Ovary (tissue), 9 donors: Measurements from ENCODE around the gene FGR. TPM values are rescaled to one million over a fixed set of nuclear protein-coding genes. Genes with fewer than 3 reads are reported as not detected.

Experiments
- DNase-seq, 5 donors: peaks; one replicate each; pipeline ENCODE4 v3.0.0-alpha.2; 2019 to 2020
- H3K27ac ChIP-seq, 2 donors: fragments of 200-600 bp; one replicate each; pipeline versions ENCODE4 v1.5.1 to v1.8.0; 2019 to 2022
- H3K27me3 ChIP-seq: fragments of 200-600 bp; one replicate; pipeline ENCODE4 v1.8.0; 2022
- H3K36me3 ChIP-seq: fragments of 200-600 bp; sonication (generic); one replicate; pipeline ENCODE4 v1.5.1; 2019
- H3K4me1 ChIP-seq: one replicate; pipeline ENCODE4 v1.8.1; 2013; ENCODE audit warnings: mild to moderate bottlenecking, moderate library complexity; ENCODE audit not compliant: insufficient read depth
- H3K4me3 ChIP-seq: fragments of 200-600 bp; sonication (generic); one replicate; pipeline ENCODE4 v1.5.1; 2017
- H3K9me3 ChIP-seq, 2 donors: fragments of 200-600 bp in 1 of 2; sonication (generic) in 1 of 2; one replicate each; pipeline versions ENCODE4 v1.5.1 to v1.8.1; 2013 to 2019; ENCODE audit warnings: mild to moderate bottlenecking in 1 of 2, moderate library complexity in 1 of 2
- EP300 ChIP-seq: sonication (generic); formaldehyde crosslinking; IDR thresholded peaks from one replicate; pipeline ENCODE4 v1.6.1; 2017; ENCODE audit warnings: antibody characterized with exemption
- POLR2A ChIP-seq: fragments of 450-650 bp; IDR thresholded peaks from one replicate; pipeline ENCODE4 v1.6.1; 2017; ENCODE audit warnings: antibody characterized with exemption, mild to moderate bottlenecking, moderate library complexity
- WGBS, 3 donors: extraction: QIAGEN DNeasy Blood & Tissue Kit in 1 of 3; methylation state at CpG; one replicate each; pipeline versions ENCODE4 v1.1.5 to v1.1.7; 2013 to 2017; 5-methylcytosine and 5-hydroxymethylcytosine counted together
- intact Hi-C, 4 donors: fragments of 100-400 bp; cut with DNase I; formaldehyde crosslinking; loops; one replicate each; pipeline versions ENCODE4 v1.11.0 to v1.15.1; 2022 to 2023
- polyA plus RNA-seq, 2 donors: library from polyadenylated mRNA; stranded (reverse); fragments of 200-250 nt in 1 of 2; fragments of 350-450 nt in 1 of 2; fragmentation: Illumina TruSeq in 1 of 2; extraction: RNeasy Lipid Tissue Mini Kit (QIAGEN cat#74804) in 1 of 2; gene quantifications; one replicate each; pipeline ENCODE4 v1.2.3, GENCODE V29; 2013 to 2014
- total RNA-seq, 7 donors: library from RNA; depleted of rRNA in 2 of 7; stranded (reverse); fragments of >200 nt in 2 of 7; fragmentation: NEBNext Ultra II Directional in 3 of 7; extraction: Animal tissue kit (Norgen Biotek cat#: 25700) in 3 of 7; gene quantifications; one replicate each; pipeline versions ENCODE4 v1.1.0 to v1.2.4, GENCODE V29; 2016 to 2023
- TF ChIP-seq, protein P1 (sequence below), 3 donors: fragments of 450-650 bp in 2 of 3; fragments of 200-600 bp in 1 of 3; IDR thresholded peaks; one replicate each; pipeline versions ENCODE4 v1.5.1 to v1.8.0; 2016 to 2022; ENCODE audit warnings: antibody characterized with exemption in 3 of 3, mild to moderate bottlenecking in 1 of 3
- donor health status: DM: no; HTN: no; CAD: no; lungs with moderate emphysema.
- donor health status: DM: no; HTN: no; CAD: no.
- donor health status: Bipolar disorder and iron deficiency.
- donor health status: DM: yes; HTN: yes; CAD: no.
- donor health status: DM: no; HTN: no; CAD: no.
- donor health status: DM: yes; HTN: yes; CAD: no.

FGR gene
- total and polyA plus RNA-seq, 9 donors, result 1.1 to 14.1 (median 4.2) TPM

DNA sequence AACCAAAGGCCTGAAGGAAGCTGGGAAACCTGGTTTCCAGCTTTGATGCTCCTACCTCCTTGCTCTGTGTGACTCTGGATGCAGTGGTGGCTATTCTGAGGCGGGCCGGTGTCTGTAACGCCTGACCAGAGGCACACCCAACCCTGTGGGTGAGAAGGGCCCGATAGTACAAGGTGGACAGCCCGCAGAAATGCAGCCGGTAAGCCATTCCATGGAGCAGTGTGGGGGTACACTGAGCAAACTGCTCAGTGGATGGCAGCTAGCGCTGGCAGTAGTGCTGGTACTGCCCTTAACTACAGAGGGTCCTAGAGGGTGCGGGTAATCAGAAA lies 67.0 kb downstream of the FGR start:
- TF ChIP-seq EP300 (no peak), POLR2A (no peak)
- TF ChIP-seq, protein P1, sequence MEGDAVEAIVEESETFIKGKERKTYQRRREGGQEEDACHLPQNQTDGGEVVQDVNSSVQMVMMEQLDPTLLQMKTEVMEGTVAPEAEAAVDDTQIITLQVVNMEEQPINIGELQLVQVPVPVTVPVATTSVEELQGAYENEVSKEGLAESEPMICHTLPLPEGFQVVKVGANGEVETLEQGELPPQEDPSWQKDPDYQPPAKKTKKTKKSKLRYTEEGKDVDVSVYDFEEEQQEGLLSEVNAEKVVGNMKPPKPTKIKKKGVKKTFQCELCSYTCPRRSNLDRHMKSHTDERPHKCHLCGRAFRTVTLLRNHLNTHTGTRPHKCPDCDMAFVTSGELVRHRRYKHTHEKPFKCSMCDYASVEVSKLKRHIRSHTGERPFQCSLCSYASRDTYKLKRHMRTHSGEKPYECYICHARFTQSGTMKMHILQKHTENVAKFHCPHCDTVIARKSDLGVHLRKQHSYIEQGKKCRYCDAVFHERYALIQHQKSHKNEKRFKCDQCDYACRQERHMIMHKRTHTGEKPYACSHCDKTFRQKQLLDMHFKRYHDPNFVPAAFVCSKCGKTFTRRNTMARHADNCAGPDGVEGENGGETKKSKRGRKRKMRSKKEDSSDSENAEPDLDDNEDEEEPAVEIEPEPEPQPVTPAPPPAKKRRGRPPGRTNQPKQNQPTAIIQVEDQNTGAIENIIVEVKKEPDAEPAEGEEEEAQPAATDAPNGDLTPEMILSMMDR (IDR thresholded peaks at IDR 0.05), result no peak
- Histone ChIP-seq H3K27ac (peak overlapping the region; percentile 11 to 89), H3K27me3 (no peaks in the 10 kb centered on the region), H3K4me3 (no peak overlapping the region), H3K4me1 (peaks cover 68% of the 10 kb centered on the region), H3K9me3 (no peaks in the 10 kb centered on the region), H3K36me3 (no peaks in the 10 kb centered on the region)
- intact Hi-C loops, result loop anchor here in 1 of 4 donors (5.0 kb wide), 1 partner anchor 34 kb away; the partner anchor contains the start of gene AHDC1
- WGBS, 3 donors, result 55 to 60% (median 56%) methylated on average over 8 of the region's 8 CpGs
- peak in 1 of 5 donors; percentile 47 for DNase-seq

DNA sequence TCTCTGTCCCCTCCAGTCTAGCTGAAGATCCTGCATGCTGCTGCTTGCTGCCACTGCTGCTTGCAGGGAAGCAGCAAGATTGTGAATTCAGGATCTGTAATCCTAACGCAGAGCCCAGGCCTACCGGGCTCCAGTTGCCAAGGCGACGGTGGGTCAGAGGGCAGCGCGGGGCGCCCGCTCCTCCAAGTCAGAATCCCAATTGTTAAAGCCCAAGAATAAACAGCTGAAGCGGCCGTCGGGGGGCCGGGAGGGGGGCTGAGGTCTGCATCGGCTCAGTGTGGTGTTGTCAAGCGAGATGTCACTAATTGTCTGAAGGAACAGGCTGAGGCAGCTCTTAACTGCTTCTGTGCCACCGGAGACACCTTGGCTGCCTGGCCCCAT lies 67.8 kb downstream of the FGR start:
- Histone ChIP-seq H3K9me3 (no peaks in the 10 kb centered on the region), H3K27ac (peak overlapping the region in 1 of 2 donors; percentile 89), H3K4me1 (peaks cover 67% of the 10 kb centered on the region), H3K27me3 (no peaks in the 10 kb centered on the region), H3K36me3 (no peaks in the 10 kb centered on the region), H3K4me3 (no peak overlapping the region)
- TF ChIP-seq EP300 (no peak), POLR2A (no peak)
- TF ChIP-seq, protein P1 (IDR thresholded peaks at IDR 0.05), result no peak
- intact Hi-C loops, result loop anchor here in 1 of 4 donors (5.0 kb wide), 1 partner anchor 35 kb away; the partner anchor contains the start of gene AHDC1
- WGBS, 3 donors, result 27 to 50% (median 49%) methylated on average over 15 of the region's 15 CpGs
- peak in 3 of 5 donors; percentile 28 to 58 (median 55) for DNase-seq

DNA sequence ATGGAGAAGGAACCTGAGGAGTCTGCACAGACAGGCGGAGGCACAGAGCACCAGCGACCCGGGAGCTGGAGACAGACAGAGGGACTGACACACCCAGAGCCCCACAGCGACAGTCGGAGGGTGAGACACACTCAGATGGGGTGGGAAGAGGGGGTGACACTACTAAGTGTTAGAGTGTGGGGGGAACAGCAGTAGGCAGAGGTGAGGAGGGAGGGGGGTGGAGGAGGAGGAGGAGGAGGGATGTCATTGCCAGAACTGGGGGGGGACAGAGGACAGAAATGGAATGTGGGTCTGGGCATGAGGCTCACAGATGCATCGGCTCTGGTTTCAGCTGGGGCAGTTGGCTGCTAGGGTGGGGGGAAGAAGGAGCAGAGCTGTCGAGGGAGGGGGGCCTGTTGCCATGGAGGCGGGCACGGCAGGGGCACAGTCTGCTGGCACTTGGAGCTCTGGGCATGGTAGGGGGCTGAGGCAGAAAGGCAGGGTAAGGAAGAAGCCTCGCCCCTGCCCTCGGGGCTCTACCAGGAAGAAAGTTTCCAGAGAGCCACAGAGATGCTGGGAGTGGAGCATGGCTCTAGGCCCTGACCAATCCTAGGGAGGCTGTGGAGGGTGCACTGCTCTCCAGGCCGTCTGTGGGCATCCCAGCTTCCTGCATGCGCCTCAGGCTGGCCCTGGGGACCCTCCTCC lies 68.4 kb downstream of the FGR start:
- intact Hi-C loops, result loop anchor here in 1 of 4 donors (5.0 kb wide), 1 partner anchor 36 kb away; the partner anchor contains the start of gene AHDC1
- TF ChIP-seq, protein P1 (IDR thresholded peaks at IDR 0.05), result no peak
- no peak for TF ChIP-seq POLR2A
- no peak for TF ChIP-seq EP300
- Histone ChIP-seq H3K27ac (peak overlapping the region in 1 of 2 donors; percentile 89), H3K9me3 (no peaks in the 10 kb centered on the region), H3K36me3 (no peaks in the 10 kb centered on the region), H3K4me3 (no peak overlapping the region), H3K27me3 (no peaks in the 10 kb centered on the region), H3K4me1 (peaks cover 62% of the 10 kb centered on the region)
- WGBS, 3 donors, result 44 to 55% (median 55%) methylated on average over 13 of the region's 13 CpGs
- DNase-seq, result peak in 4 of 5 donors; percentile 27 to 54 (median 42)

DNA sequence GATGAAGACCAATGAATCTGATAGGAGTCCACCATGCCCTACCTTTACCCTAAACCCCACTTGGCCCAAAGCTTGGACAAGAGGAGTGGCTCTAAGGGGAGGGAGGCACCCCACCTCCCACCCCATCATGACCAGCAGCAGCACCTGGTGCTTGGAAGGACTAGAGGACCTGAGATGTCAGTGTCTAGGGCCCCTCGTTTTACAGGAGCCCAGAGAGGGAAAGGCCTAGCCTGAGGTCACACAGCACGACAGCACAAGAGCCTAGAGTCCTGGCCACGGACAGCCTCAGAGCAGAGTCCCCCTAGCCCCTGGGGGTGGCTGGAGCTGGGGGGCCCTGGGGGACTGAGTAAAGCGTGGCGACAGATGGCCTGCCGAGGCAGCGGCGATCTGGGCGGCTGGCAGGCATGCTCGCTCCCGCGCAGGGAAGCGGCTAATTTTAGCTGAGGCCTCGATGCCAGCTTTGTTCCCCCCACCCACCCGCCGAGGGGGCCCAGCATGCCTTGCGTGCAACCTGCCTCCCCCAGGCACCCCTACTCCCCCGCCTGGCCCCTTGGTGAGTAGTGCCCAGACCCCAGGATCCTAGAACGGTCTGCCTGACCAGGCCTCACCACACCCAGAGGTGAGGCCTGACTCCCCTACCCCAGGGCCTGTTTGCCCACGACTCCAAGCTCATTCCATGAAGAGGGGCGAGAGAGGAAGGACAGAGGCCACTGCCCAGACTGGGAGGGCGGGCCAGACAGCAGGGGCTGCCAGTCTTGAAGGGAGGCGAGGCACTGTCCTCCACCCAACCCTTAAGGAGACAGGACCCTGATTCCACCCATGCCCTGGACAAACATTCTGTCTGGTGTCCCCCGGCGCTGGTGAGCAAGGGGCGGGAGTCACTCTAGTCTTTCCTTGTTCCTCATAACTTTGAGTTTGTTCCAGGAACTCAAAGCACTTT lies 70.0 kb downstream of the FGR start:
- H3K4me1 ChIP-seq, result peaks cover 62% of the 10 kb centered on the region
- H3K27ac ChIP-seq, result peak overlapping the region; percentile 57 to 80
- no peaks in the 10 kb centered on the region for H3K36me3 ChIP-seq
- intact Hi-C loops, result loop anchor here in 2 of 4 donors (5.0 kb wide), 2 partner anchors 37 to 38 kb away; partner anchors contain the start of gene AHDC1 (in 2 of the 2)
- no peaks in the 10 kb centered on the region for H3K9me3 ChIP-seq
- no peak overlapping the region for H3K4me3 ChIP-seq
- DNase-seq, result peak; percentile 49 to 74 (median 71)
- TF ChIP-seq POLR2A, result no peak
- TF ChIP-seq, protein P1 (IDR thresholded peaks at IDR 0.05), result no peak
- no peak for TF ChIP-seq EP300
- no peaks in the 10 kb centered on the region for H3K27me3 ChIP-seq
- 44 to 49% (median 47%) methylated on average over 22 to 26 of the region's 26 CpGs for WGBS, 3 donors
